ENCODE measurements around the gene CCDC200.
"Not testable (repeated sequence)": the region's sequence is repeated elsewhere in the genome, so short reads cannot be mapped to it uniquely, and the experiment has no call there.

Gene CCDC200

GRCh38 chr17:43215341-43215740 lies 13.1 kb downstream of the CCDC200 start:
- no peak for DNase-seq

DNA sequence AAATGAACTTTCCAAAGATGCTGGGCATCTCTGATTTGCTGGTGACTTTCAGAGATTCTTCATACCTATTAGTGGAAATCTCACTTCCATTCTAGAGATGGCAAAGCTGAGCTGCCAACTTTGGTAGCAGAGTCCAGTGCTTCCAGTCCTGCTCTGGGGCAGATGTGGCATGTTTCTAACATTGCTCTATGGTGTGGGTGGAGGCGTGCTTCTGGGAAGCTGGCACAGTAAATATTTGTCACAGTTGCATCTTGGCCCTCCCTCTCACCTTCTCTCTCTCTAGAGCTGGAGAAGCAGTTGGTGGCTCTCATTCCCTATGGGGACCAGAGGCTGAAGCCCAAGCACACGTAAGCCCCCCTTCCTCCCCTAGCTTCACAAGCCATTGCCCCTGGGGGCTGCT lies 14.9 kb downstream of the CCDC200 start:
- DNase-seq = no peak

DNA sequence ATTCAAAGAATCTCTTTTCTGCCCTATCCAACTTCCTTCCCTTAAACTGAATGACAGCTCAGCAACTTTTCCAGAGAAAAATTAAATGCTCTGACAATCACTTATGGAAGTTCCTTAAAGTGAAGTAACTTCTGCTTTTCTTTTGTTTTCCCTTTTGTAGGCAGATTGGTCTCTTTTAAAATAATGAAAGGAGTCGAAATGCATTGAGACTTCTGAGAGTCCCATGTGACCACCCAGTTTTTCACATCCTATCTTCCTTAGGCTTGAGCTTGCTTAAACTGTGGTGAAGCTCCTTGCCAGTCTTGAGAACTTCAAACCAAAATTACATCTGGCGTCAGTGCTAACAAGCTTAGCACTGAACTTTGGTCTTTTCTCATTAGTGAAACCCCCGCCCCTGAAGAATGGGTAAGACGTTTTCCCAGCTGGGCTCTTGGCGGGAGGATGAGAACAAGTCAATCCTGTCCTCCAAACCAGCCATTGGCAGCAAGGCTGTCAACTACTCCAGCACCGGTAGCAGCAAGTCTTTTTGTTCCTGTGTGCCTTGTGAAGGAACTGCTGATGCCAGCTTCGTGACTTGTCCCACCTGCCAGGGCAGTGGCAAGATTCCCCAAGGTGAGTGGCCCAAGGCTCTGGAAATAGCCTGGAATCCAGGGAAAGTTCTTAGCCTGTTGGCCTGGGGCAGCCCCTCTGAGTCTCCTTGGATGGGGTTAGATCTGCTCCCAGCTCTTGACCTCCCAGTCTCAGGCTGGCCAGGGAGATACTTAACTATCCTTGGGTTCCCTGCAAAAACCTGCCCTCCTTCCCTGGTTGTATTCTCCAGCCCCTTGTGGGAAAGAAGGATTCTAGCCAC lies 15.6 kb downstream of the CCDC200 start:
- no peak for DNase-seq

- no peak for DNase-seq
Observed at GRCh38 chr17:43211480-43212402, 16.7 kb downstream of the CCDC200 start, which contains the start of gene TMEM106A. Gene TMEM106A (plus strand): TSS chr17:43211875. CDS start chr17:43213042, 1,167 bp downstream.

DNA sequence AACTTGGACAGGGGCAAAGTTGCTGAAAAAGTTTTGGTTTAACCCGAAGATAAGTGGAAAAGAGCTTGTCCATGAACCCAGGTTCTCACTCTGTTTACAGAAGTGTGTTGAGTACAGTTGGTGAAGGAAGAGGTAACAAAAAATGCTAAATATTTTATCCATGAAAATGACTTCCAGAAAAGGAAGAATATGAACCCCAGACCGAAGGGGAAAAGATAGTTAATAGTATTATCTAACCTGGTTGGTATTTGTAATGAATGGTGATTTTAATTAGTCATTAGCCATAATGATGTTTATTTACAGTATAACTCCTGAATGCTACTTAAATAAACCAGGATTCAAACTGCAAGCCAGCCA lies 17.3 kb downstream of the CCDC200 start:
- DNase-seq = no peak

DNA sequence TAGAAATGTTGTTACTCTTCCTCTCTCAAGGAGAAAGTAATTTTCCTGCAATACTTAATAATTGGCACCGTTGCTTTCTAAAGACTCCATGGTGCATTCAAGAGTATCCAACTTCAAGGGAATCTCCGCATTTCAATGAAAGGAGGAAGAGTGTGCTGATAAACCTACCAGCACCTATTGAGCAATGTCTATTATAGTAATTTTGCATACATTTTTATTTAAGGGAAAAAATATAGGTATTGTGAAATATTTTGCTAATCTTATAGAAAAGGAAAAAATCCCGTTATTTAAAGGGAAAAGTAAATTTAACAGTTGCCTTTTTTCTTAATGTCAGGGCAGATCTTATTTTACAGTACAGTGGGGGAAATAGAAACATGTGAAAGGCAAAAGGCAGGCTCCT lies 17.8 kb downstream of the CCDC200 start:
- DNase-seq = no peak

- DNase-seq = not testable (repeated sequence)
Observed at GRCh38 chr17:43203013-43203412, 25.4 kb downstream of the CCDC200 start.

DNA sequence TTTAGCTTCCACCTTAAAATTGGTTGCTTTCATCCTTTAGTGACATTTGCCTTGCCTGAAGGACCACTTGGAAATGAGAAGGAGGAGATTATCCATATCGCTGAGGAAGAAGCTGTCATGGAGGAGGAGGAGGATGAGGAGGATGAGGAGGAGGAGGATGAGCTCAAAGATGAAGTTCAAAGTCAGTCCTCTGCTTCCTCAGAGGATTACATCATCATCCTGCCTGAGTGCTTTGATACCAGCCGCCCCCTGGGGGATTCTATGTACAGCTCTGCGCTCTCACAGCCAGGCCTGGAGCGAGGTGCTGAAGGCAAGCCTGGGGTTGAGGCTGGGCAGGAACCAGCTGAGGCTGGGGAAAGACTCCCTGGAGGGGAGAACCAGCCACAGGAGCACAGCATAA lies 28.3 kb downstream of the CCDC200 start:
- no peak for DNase-seq

- DNase-seq = no peak
Observed at GRCh38 chr17:43199633-43200032, 28.8 kb downstream of the CCDC200 start.

DNA sequence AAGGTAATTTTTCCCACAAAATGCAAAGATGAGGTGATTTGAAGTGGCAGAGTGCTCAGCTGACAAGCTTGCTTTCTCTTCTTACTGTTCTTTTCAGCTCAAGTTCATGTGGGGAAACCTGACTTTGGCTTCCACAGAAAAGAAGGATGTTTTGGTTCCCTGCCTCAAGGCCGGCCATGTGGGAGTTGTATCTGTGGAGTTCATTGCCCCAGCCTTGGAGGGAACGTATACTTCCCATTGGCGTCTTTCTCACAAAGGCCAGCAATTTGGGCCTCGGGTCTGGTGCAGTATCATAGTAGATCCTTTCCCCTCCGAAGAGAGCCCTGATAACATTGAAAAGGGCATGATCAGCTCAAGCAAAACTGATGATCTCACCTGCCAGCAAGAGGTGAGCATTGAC lies 35.2 kb downstream of the CCDC200 start:
- DNase-seq = no peak

DNA sequence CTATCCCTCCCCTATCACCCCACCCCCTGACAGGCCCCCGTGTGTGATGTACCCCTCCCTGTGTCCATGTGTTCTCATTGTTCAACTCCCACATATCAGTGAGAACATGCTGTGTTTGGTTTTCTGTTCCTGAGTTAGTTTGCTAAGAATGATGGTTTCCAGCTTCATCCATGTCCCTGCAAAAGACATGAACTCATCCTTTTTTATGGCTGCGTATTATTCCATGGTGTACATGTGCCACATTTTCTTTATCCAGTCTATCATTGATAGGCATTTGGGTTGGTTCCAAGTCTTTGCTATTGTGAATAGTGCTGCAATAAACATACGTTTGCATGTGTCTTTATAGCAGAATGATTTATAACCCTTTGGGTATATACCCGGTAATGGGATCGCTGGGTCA lies 41.8 kb downstream of the CCDC200 start:
- DNase-seq = not testable (repeated sequence)

GRCh38 chr17:43183921-43184320 lies 44.5 kb downstream of the CCDC200 start:
- no peak for DNase-seq

DNA sequence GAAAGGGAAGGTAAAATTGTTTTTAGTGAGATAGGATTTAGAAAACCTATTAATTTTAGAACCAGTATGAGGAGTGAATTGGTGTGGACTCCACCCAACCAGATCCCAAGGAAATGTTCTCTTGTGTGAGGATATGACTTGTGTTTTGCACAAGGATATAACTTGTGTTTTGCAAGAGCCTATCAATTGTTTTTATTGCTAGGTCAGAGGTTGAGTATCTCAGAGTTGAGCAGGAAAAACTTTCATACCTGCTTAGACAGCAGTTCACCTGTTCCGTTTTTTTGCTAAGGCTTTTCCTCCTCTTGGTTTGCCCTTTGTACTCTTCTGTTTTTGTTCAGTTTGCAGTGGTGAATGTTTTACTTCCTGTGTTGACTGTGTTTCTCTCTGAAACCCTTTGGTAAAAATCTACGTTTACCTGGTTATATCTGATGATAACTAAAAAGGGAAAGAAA lies 52.3 kb downstream of the CCDC200 start:
- DNase-seq = no peak

- DNase-seq = no peak
Observed at GRCh38 chr17:43175213-43176118, 53.0 kb downstream of the CCDC200 start.

- DNase-seq = no peak
Observed at GRCh38 chr17:43171586-43172487, 56.6 kb downstream of the CCDC200 start.
